ENCODE results near the gene TRIM17.
"Not testable (repeated sequence)": the region's sequence is repeated elsewhere in the genome, so short reads cannot be mapped to it uniquely, and the experiment has no call there.

Gene TRIM17

DNA sequence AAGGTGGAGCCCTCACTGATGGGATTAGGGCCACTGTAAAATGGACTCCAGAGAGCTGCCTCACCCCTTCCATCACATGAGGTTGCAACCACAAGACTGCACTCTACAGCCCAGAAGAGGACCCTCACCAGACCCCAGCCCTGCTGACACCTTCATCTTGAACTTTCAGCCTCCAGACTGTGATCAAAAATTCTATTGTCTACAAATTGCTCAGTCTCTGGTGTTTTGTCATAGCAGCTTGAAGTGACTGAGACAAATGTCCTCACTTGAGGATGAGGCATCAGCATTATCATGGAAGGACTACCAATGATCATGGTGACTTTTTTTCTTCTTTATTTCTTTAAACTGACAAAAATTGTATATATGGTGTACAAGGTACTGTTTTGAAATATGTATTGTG lies 26.7 kb upstream of the TRIM17 start:
- no peak for TF ChIP-seq JUND (IDR thresholded peaks at IDR 0.05; ENCODE audit: low read depth)
- no peak for DNase-seq (ENCODE audit: low read depth in 1 of 2, low spot score in 1 of 2)

DNA sequence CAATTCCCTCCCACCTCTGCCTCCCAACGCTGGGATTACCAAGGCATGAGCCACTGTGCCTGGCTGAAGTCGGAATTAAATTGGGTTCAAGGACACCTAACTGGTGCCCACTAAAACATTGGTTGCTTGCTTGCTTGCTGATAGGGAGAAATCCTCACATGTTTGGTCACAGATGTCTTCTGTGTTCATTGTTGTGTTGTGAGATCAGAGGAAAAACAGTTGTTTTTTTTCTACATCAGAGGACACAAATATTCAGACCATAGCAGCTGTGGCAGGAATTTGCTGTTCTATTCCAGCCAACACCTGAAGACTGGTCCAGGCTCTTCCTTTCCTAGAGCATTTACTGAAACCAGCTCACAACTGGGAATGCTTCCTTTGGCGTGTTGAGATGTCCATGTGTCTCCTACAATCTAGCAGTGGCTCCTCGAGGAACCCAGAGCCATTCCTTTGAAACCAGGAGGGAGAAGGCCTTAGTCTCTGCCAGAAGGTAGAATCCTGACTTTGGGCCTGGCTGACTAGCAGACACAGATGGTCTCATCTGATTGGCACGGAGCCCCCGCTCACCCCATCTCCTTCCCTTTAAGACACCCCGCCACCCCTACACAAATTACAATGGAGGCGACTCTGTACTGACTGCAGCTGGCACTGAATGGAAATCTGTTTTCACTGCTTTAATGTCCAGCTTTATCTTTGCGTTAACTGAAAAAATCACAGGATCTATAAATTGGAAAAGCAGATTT lies 24.3 kb upstream of the TRIM17 start:
- no peak for DNase-seq (ENCODE audit: low read depth in 1 of 2, low spot score in 1 of 2)
- in situ Hi-C loops (cut with HindIII; ENCODE audit: low pct_unique_long_range_greater_than_20kb, low sequenced_read_pairs), result no loop called here
- no peak for TF ChIP-seq JUND (IDR thresholded peaks at IDR 0.05; ENCODE audit: low read depth)

More for the DNA sequence above, 26.7 kb upstream of the TRIM17 start:
- in situ Hi-C loops (cut with HindIII; ENCODE audit: low pct_unique_long_range_greater_than_20kb, low sequenced_read_pairs), result no loop called here

DNA sequence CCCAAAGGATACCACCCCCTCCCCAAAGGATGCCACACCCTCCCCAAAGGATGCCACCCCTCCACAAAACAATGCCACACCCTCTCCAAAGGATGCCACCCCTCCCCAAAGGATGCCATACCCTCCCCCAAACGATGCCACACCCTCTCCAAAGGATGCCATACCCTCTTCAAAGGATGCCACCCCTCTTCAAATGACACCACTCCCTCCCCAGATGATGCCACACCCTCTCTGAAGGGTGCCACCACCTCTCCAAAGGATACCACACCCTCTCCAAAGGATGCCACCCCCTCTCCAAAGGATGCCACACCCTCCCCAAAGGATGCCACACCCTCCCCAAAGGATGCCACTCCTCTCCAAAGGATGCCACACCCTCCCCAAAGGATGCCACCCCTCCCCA lies 21.6 kb upstream of the TRIM17 start:
- no peak for TF ChIP-seq JUND (IDR thresholded peaks at IDR 0.05; ENCODE audit: low read depth)
- in situ Hi-C loops (cut with HindIII; ENCODE audit: low pct_unique_long_range_greater_than_20kb, low sequenced_read_pairs), result no loop called here

DNA sequence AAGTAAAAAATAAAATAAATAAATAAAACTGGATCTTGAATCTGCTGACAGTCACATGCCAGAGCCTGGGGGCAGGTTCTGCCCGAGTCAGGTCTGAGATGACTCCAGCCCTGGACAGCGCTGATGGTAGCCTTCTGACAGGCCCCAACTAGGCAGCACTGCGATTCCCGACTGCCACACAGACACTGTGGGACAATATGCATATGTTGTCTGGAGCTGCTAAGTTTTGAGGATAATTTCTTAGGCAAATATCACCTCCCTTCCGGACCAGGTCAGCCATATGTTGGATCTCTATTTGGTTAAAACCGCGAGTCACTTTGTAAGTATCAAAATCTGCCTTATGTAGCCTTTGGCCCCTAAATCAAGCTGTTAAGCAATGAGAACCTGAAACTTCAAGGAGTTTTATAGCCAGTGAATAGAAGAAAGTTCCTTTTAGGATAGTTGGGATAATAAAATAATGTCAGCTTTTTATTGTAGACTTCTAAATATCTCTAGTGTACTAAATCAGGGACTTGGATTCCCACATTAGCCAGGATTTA lies 20.8 kb upstream of the TRIM17 start:
- DNase-seq (ENCODE audit: low read depth in 1 of 2, low spot score in 1 of 2), result no peak
- TF ChIP-seq JUND (IDR thresholded peaks at IDR 0.05; ENCODE audit: low read depth), result no peak
- in situ Hi-C loops (cut with HindIII; ENCODE audit: low pct_unique_long_range_greater_than_20kb, low sequenced_read_pairs), result no loop called here

More for the DNA sequence above, 21.6 kb upstream of the TRIM17 start:
- DNase-seq (ENCODE audit: low read depth in 1 of 2, low spot score in 1 of 2), result no peak

DNA sequence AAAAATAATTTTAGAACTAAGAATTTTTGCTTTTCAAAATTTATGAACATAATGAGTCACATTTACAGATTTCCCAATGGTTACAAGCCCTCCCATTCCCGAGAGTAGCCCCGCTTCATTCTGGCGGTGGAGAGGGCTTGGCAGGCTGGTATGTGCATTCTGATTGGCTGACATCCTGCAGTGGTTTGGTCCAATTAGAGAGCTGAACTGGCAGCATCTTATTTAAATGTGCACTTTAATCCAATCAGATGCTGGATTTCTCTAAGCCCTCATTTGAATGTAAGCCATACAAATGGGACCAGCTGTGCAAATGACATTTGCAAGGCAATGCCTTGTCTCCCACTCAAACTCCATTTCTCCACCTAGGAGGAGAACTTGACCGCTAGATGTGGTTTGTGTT lies 18.0 kb upstream of the TRIM17 start:
- no peak for DNase-seq (ENCODE audit: low read depth in 1 of 2, low spot score in 1 of 2)
- TF ChIP-seq JUND (IDR thresholded peaks at IDR 0.05; ENCODE audit: low read depth), result no peak
- in situ Hi-C loops (cut with HindIII; ENCODE audit: low pct_unique_long_range_greater_than_20kb, low sequenced_read_pairs), result no loop called here

DNA sequence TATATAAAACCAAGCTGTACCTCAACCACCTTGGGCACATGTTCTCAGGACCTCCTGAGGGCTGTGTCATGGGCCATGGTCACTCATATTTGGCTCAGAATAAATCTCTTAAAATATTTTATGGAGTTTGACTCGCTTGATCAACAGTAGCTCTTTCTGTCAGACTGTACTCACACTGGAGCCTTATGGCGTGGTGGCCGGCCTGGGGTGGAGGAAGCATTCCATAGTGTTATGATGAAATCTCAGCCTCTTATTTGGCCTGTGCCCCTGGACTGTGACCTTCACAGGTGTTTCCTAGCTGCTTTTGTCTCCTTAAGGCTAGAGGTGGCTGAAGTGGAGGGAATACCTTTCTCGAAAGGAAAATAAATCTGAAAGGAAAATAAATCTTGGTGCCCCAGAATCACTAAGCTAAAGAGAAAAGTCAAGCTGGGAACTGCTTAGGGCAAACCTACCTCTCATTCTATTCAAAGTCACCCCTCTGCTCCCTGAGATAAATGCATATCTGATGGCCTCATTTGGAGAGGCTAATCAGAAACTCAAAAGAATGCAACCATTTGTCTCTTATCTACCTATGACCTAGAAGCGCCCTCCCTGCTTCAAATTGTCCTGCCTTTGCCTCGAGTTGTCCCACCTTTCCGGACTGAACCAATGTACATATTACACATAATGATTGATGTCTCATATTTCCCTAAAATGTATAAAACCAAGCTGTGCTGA lies 16.8 kb upstream of the TRIM17 start:
- DNase-seq (ENCODE audit: low read depth in 1 of 2, low spot score in 1 of 2); in situ Hi-C loops (cut with HindIII; ENCODE audit: low pct_unique_long_range_greater_than_20kb, low sequenced_read_pairs): not testable (repeated sequence)

DNA sequence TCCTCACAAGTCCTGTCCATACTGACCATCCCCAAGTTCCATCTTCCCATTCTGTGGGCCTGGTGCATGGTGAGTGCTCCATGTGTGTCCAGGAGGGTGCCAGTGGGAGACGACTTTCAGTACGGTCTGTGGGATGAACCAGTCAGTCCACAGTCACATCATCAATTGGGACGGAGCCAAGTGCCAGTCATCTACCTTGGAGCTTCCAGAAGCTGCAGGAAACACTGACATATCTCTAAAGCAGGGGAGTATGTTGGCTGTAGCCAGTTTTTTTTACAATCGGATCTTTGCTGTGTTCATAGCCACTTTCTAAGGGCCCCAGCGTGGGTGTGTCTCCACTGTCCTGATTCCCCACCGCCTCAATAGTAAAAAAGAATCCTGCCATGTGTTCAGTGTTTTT lies 13.6 kb upstream of the TRIM17 start:
- in situ Hi-C loops (cut with HindIII; ENCODE audit: low pct_unique_long_range_greater_than_20kb, low sequenced_read_pairs), result no loop called here
- DNase-seq (ENCODE audit: low read depth in 1 of 2, low spot score in 1 of 2), result peak in 1 of 2 experiments; percentile 82
- TF ChIP-seq JUND (IDR thresholded peaks at IDR 0.05; ENCODE audit: low read depth), result no peak

DNA sequence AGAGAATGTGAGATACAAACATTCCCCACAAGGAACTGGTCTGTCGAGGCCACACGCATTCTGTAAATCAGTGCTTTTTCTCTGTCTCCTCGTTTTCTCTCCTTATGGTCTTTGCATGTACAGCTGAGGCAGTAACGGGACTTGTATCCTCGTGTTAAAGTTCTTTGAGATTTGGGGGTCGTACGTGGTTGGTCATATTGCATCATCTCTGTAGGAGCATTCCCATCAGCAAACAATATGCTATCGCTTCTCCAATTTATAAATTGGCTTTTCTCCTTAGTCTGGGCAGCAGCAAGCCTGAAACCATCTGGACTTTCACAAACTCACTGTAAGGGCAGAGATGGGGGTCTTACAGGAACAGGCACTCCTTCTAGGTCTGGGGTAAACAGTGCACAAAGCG lies 13.0 kb upstream of the TRIM17 start:
- no peak for DNase-seq (ENCODE audit: low read depth in 1 of 2, low spot score in 1 of 2)
- in situ Hi-C loops (cut with HindIII; ENCODE audit: low pct_unique_long_range_greater_than_20kb, low sequenced_read_pairs), result no loop called here
- no peak for TF ChIP-seq JUND (IDR thresholded peaks at IDR 0.05; ENCODE audit: low read depth)

DNA sequence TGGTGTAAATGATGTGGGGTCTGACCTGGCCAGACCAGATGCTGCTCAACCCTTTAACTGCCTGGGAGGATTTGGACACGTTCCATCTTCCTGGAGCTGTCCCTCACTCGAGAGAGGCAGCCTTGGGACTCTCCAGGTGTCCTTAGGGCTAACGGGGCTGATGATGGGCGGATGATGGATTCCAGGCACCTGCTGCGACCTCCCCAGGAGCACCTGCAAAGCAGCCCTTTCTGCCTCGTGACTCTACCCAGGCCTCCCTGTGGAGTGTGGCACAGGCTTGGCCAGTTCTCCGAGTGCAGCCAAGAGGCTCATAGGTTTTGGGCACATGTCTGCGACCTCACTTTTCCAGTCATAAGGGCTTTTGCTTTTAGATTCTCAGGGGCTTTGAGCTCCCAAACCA lies 12.3 kb upstream of the TRIM17 start:
- no peak for TF ChIP-seq JUND (IDR thresholded peaks at IDR 0.05; ENCODE audit: low read depth)
- in situ Hi-C loops (cut with HindIII; ENCODE audit: low pct_unique_long_range_greater_than_20kb, low sequenced_read_pairs), result no loop called here
- peak in 1 of 2 experiments; percentile 49 for DNase-seq (ENCODE audit: low read depth in 1 of 2, low spot score in 1 of 2)

DNA sequence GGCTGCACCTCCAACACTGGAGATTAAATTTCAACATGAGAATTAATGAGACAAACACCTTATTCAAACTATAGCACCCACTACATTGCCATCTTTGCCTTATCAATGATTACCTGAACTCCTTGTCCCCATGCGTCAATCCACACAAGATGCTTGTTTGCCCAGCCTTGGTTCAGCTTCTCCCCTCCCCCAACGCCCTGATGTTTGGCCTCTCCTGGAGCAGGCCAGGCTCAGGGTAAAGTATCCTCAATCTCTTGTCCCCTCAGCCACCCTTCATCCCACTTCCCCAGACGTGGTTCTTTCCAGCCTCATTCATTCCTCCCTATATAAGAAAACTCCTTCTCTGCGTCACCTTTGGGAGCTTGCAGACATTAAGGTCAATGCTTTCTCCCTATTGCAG lies 11.8 kb upstream of the TRIM17 start:
- in situ Hi-C loops (cut with HindIII; ENCODE audit: low pct_unique_long_range_greater_than_20kb, low sequenced_read_pairs), result no loop called here
- no peak for TF ChIP-seq JUND (IDR thresholded peaks at IDR 0.05; ENCODE audit: low read depth)
- no peak for DNase-seq (ENCODE audit: low read depth in 1 of 2, low spot score in 1 of 2)

DNA sequence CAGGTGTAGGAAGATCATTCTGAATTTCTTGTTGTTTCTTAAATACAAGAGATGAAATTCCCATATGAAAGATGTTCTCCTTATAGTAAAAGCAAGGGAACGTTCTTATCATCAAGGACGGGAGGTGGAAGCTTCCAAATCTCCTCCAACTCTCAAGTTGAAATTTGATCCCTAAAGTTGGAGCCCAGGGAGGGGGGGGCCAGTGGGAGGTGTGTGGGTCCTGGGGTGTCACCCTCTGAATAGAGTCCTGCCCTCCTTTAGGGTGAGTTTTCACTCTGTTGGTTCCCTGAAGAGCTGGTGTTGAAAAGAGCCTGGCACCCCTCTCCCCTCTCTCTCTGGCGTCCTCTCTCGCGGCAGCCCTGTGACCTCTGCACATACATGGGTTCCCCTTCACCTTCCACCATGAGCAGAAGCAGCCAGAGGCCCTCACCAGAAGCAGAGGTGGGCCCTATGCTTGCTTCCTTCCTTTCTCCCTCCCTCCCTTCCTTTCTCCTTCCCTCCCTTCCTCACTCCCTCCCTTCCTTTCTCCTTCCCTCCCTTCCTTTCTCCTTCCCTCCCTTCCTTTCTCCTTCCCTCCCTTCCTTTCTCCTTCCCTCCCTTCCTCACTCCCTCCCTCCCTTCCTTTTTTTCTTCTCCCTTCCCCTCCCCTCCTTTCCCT lies 10.0 kb upstream of the TRIM17 start:
- no peak for TF ChIP-seq JUND (IDR thresholded peaks at IDR 0.05; ENCODE audit: low read depth)
- in situ Hi-C loops (cut with HindIII; ENCODE audit: low pct_unique_long_range_greater_than_20kb, low sequenced_read_pairs), result no loop called here
- no peak for DNase-seq (ENCODE audit: low read depth in 1 of 2, low spot score in 1 of 2)

DNA sequence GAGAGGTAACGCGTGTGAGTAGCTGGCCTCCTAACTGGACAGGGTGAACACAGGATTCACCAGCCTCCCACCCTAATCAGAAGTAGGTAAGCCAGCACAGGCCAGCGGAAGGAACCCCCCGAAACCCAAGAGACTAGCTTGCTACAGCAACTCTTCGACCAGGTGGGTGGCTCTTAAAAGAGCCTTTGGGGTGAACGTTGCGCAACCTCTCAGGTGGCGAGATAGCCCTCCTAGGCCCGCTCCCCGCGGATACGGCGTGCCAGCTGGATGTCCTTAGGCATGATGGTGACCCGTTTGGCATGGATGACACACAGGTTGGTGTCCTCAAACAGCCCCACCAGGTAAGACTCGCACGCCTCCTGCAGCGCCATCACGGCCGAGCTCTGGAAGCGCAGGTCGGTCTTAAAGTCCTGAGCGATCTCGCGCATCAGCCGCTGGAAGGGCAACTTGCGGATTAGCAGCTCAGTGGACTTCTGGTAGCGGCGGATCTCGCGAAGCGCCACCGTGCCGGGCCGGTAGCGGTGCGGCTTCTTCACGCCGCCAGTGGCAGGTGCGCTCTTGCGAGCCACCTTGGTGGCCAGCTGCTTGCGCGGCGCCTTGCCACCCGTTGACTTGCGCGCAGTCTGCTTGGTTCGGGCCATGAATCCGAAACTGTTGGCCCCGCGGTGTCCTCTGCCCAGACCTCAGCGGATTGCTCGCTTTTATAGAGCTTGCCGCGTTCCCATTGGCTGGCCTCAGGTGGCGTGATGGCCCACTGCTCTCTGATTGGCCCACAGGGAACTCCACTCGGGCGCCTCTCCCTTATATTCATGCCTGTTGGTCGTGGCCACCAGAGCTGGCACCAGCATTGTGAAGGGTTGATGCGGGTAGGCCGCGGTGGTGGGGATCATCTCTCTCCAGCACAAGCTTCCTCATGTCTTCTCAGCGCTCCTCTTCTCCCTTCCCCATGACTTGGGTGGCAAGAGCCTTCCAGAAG lies 8.3 kb upstream of the TRIM17 start:
- no peak for TF ChIP-seq JUND (IDR thresholded peaks at IDR 0.05; ENCODE audit: low read depth)
- in situ Hi-C loops (cut with HindIII; ENCODE audit: low pct_unique_long_range_greater_than_20kb, low sequenced_read_pairs), result no loop called here
- no peak for DNase-seq (ENCODE audit: low read depth in 1 of 2, low spot score in 1 of 2)

Measured in T47D (cell line).